ENCODE results near the gene HSD17B3.

Gene HSD17B3

DNA sequence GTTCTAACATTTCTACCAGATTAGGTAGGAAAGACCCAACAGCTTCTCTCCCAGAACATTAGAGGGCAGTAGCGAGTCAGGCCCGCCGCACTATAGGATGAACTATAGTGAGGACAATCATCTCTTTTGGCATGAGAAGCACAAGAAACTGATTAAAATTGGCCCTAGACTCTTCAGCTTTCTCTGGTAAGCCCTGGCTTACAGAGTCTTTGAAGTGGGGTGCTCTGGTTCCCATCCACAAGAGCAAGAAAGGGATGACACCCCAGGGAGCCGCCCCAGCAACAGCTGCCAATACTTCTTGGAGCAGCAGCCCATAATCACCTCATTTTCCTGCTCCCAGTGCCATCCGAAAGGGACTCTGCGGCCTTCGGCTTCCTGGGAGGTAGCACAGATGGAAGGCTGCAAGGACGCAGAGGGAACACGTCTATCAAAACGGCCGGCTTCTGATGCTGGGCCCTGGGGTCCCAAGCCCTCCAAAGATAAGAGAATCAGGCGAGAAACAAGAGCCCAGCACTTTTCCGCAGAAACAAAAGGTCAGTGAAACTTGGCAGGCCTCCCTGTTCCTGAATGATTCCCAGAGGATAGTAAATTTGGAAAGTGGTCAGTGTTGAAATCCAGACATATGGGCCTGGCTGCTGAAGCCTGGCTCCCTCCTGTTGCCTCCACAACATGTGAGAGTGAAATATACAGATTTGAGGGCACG lies 69.3 kb downstream of the HSD17B3 start:
- DNase-seq: no peak

DNA sequence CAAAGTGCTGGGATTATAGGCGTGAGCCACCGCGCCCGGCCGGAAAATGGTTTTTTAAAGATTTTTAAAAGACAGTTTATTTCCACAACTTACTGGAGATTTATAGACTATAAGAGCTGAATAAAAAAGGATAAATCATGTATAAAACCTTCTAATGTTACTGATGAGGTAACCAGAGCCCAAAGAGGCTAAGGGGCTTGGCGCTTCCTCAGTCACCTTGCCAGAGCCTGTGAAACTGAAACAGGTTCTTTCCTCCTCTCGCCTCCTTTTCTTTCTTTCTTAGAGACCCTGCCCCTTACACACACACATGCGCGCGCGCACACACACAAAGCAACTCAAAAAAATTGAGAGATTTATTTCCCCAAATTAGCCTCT lies 69.8 kb downstream of the HSD17B3 start:
- DNase-seq: no peak

DNA sequence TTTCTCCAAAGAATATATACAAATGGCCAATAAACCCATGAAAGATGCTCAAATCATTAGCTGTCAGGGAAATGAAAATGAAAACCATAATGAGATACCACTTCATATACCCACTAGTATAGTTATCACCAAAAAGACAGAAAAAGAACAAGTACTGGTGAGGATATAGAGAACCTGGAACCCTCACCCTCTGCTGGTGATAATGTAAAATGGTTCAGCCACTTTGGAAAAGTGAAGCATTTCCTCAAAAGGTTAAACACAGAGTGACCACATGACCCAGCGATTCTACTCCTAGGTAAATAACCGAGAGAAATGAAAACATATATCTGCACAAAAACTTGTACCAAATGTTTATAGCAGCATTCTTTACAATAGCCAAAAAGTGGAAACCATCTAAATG lies 72.0 kb downstream of the HSD17B3 start:
- DNase-seq: no peak

DNA sequence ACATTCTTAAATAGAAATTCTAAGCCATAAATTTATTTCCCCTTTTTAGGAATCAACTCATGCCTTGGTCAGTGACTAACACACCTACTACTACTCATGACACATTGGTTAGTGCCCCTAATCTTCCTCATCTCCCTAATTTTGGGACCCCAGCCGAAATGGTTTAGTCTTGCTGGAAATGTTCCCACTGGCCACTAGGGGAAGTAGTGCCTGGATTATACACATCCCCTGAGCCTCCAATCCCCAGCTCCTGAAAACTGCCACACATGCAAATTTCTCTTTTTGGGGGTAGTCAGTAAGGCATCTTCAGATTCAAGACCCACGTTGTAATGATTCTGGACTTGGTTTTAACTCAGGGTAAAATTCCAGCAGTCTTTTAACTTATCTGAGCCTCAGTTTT lies 79.8 kb downstream of the HSD17B3 start:
- DNase-seq: no peak

DNA sequence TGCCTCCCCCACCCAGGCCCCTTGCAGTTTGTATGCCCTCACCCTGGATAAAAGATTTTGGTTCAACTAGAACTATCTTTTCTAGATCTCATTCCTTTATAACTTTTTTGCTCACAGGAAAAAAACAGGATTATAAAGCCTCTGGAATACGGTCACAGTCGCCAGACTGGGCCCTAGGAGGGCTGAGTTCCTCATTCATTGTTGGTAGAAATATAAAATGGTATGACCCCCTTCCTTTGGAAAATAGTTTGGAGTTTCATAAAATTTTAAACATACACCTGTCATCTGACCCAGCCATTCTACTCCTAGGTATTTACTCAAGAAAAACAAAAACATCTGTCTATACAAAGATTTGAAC lies 82.1 kb downstream of the HSD17B3 start:
- no peak for DNase-seq

DNA sequence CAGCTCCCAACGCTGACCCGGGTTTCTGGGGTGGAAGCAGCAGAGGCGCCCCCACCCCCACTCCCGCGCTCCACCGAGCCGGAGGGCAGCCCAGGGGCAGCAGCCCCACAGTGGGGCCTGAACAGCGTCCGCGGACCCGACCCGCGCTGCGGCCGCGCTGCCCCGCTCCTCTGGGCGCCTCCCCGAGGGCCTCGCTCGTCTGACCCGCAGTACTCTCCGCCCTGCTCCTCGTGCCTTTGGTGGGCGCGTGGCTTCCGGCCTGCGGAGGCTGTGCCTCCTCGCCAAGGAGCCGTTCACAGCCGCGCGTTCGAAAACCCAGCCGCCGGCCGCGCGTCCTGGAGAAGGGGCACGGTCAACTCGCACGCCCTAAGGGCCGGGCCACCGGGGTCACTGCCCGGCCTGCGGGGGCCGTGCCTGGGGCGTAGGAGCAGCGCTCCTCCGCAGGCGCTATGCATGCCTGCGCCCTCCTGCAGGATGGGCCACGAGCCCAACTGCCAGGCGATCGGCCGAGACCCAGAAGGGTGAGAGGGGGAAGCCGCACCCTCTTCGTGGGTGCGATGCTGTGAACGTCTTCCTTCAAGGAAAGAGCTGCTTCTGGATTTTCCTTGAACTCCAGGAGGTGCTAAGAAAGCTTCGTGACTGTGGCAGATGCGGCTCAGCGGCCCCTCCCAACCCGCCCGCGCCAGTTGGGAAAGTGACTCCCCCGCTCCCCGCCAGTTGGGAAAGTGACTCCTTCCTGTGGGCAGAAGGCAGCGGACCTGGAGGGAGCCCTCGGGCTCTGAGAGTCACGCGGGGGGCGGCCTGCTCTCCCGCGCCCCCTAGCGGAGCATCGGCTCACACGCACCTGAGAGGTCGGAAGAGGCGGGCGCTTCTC lies 82.7 kb downstream of the HSD17B3 start:
- peak; percentile 22 for DNase-seq

DNA sequence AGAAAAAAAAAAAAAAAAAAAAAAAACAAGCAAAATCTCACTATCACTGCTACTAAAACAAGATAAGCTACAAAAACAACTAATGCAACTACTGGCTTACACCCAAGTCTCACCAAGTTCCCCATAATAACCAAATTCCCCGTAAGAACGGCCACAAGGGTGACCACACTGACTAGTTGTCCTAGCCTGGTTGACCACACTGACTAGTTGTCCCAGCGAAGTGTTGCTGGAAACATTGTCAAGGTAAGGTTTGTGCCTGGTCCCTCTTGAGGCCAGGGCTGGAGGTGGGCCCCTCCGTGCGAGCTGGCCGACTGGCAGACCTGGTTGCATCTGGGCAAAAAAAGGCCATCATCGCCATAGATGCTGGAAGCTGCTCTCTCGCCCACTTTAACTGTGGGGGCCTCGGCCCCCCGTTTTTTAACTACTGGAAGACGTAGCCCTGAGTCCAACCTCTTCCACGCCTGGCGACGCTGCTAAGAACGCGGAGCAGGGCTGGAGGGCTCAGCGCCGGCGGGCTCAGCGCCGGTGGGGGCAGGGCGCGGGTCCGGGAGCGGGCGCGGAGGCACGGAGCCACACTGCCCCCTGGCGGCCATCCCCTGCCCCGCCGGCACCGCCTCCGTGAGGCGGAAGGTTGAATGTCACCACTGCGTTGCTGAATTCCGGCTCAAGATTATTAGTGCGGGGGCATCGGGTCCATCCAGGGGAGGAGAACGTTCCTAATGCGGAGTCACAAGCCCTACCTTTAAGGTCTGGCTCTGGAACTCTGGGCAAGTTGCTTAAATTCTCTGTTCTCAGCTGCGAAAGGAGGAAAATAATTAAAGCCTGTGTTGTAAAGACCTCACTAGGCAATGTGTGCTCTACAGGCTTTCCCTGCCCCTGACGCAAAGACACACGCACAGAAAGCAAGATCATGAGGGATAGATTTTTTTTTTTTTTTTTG lies 84.0 kb downstream of the HSD17B3 start:
- peak; percentile 44 for DNase-seq

DNA sequence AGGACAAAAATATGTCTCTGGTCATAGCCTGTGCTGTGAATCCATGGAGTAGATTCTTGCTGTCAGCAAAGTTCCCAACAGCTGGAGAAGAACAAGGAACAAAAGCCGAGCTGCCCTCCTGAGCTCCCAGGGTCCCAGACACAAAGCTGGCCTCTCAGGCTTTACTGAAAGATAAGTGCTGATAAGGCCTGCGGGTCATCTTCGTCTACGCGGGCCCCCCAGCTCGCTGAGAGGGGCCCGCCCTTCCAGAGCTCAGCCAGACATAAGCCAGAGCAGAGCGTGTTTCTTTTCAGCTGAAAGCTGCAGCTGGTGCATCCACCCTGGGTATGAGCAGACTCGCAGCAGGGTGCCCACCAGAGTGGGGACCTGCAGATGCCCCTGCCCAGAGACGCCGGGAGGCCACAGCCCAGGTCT lies 84.7 kb downstream of the HSD17B3 start:
- no peak for DNase-seq

DNA sequence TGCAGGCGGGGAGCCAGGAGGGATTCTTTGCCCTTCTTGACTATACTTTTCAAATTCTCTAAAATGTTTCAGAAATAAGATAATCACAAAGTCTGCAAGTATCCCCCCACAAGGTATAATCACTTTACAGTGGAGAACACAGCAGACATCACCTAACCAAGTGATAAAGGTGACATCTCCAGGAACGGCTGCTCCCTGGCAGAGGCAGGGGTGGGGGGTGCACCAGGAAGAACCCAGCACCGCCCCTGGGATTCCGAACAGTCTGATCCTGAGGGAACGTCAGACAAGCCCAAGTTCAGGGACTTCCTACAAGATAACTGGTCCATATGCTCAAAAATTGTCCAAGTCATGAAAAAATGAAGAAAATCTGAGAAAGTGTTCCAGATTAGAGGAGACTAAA lies 85.4 kb downstream of the HSD17B3 start:
- DNase-seq: no peak

DNA sequence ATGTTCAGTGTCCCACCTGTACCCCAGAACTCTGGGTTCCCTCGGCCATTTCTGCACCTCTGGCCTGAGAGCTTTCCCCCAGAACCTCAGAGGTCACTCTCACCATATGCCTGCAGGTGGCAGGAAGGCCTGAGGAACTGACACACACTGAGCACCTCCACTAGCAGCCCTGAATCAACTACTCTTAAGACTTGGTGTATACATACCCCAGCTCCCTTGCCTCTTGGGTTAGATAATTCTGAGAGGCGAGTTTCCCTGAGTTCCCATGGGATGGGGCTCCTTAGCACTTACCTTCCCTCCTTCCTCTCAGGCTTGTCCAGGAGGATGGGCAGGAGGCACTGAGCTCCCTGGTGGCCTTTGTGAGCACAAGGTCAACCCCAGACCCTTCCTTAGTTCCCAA lies 86.1 kb downstream of the HSD17B3 start:
- no peak for DNase-seq

DNA sequence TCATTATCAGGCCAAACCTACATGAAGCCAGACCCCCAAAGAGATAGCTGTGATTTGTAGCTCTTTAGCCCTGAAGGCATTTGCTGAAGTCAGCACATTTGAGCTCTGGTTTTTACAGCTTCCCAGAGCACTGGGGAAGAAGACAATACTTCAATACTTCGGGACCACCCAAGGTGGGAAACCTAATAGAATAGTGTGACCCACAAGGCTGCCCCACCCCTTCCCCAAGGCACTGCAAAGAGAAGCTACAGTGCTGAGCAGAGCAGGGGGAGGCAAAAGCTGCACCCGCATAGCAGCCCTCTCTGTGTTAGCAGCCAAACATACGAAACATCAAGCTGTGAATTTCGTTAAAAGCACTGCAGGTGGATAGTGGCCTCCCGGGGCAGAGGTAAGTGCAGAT lies 87.3 kb downstream of the HSD17B3 start:
- no peak for DNase-seq

DNA sequence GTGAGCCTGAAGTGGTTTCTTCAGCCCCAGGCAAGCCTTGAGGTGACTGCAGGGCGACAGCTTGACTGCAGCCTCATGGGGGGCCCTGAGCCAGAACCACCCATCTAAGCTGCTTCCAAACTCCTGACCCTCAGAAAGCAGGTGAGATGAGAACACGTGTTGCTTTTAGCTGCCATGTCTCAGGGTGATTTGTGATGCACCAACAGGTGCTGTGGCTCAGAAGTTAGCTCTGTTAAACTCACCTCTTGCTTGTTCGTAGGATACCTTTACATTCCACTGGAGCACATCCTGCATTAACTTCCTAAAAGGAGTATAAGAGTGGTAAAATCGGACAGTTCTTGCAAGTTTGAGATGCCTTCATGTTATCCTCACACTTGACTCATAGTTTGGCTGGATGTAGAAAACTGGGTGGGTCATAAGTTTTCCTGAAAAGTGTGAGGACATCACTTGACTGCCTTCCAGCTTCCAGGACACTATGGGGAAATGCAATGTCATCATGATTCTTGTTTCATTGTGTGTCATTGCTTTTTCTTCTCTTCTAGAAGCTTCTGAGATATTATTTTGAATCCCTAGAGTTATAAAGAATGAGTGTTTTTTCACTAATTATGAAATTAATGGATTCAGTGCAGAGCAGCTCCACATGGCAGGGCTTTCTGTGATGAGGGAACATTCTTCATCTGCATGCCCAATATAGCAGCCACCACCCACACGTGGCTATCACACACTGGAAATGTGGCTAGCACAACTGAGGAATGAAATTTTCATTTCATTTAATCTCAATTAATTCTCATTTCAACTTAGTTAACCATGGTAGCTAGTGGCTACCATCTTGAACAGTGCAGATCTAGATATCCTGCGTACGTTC lies 92.3 kb downstream of the HSD17B3 start:
- no peak for DNase-seq

DNA sequence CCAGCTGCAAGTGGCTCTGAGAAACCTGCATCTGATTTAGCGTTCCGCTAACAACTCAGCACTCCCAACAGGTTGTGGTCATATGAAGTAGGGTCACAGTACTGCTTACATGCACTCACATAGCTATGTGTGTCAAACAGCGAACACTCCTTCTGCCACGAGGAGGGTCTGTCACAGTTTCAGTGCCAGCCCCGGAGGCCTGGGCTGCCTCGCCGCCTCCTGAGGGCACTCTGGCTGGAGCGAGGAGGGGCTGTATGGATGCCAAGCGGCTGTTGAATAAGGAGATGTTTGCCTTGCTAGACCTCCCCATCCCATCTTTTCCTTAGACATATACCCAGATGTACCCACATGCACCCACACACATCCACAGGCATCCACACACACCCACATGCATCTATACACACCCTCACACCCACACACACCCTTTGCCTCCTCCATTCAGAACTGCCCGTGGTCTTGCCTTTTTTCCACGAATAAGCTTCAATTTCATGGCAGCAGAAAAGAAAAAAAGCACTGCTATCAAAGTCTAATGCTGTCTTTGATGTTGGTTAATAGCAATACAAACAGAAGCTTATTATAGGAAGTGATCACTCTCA lies 95.7 kb downstream of the HSD17B3 start:
- DNase-seq: no peak

DNA sequence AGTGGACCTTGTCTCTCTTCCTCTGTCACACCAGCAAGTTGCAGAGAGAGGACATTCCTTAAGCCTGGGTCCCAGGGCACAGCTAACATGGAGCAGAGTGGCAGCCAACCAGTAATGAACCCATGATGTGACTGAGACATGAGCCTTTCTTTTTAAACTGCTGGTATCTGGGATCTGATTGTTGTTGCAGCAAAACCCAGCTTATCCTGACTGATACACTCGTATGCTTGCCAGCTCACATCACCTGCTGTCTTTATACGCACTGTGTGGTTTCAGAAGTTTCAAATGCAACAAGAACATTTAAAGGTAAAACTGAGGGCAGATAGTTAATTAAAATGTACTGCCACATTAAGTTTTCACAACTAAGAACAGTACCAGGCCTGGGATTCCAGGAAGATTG lies 97.1 kb downstream of the HSD17B3 start:
- DNase-seq: no peak

DNA sequence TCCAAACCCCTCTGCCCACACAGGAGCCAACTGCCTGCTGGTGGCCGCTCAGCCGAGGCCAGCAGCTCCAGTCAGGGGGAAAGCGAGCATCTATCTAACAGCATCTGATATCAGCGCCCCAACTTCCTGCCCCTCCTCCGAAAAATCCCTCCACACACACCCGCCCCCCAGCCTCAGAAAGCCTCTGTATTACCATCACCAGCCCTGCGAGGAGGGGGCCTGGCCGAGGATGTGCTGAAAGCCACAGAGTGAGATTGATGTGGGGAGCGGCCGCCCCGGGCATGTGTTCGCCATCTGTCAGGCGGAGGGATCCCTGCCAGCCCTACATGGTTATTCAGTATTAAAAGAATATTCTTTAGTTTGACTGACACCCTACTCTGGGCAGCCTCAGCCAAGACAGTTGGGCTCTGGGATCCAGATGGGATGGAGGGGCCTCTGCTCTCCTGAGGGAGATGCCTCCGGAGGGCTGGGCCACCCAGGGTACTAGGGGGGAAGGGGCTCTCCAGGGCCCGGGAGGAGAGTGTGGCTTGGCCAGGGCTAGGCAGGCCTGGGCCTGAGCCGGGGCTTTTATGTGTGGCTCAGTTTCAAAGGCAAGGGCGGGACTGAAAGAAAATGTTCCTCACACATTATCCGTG lies 98.0 kb downstream of the HSD17B3 start:
- peak; percentile 21 for DNase-seq

DNA sequence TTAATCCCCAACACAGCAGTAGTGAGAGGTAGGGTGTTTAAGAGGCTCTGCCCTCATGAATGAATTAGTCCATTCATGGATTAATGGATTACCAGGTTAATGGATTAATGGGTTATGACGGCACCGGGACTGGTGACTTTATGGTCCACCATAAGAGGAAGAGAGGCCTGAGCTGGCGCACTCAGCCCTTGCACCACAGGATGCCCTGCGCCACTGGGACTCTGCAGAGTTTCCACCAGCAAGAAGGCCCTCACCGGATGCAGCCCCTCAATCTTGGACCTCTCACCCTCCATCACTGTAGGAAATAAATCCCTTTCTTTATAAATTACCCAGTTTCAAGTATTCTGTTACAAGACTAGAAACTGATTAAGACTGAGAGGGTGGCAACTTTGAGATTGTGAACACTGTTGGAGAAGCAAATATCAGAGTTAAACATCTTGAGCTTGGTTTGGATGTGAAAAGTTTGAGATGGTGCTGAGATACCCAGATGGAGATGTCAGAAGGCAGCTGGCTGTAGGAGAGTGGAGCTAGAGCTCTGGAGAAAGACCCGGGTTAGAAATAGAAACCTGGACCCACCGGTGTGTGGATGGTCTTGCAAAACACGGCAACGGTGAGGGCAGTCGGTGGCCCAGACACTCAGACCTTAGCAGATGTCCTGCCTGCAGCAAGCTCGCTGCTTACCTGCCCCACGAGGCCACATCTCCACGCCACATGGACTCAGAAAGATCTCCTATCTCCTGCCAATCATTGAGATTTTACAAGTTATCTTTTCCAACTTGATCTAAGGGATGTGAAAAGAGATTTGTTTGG lies 98.8 kb downstream of the HSD17B3 start:
- DNase-seq: no peak

DNA sequence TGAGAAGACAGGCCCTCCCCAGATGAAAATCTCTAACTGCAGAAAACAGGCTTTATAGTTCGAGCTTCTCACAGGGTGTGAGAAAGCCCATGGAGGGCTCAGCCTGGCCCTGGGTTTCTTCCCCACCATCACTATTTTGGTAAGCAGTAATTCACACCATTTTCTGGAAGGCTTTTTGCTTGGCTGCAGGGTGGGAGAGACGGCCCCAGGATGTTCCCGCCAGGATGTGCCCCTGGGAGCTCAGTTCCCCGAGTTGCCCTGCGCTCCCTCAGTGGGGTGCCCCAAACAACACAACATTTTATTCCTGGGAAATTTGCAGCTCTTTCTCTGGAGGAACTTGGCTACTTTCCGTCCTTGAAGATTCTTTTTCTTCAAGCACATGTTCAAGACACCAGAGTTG lies 100.8 kb downstream of the HSD17B3 start:
- DNase-seq: no peak

DNA sequence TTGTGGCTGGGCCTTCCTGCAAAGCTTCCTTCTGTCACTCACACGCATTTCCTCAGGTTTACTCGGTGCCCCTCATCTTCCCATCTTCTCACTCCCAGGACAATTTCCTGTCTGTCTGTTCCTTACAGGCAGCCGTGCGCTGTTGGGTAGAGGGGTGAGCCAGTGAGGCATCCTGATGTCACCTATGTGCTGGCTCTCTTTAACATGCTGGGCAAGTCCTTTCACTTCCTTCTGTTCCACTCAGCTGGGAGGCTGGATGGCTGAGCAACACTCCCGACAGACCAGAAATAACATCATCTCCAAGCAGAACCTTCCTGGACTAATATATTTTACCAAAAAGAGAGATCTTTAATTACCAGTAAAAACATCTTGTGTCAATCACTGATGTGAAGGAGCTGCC lies 103.0 kb downstream of the HSD17B3 start:
- no peak for DNase-seq

DNA sequence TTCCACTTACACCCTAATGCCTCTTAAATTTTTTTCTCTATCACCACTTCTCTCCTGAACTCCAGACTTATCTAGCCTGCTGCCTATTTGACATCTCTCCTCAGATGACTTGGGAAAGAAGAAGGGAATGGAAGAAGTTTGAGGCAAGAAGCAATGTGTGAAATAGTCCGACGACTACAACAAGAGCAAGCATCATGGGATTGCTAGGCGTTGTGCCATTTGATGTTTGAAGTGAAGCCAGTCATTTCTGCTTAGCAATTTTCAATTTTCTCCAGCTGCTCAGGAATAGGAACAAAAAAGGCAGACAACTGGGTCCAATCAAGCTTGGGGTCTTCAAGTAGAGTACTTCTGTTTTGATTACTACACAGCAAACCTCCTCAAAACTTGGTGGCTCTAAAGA lies 106.4 kb downstream of the HSD17B3 start:
- no peak for DNase-seq

DNA sequence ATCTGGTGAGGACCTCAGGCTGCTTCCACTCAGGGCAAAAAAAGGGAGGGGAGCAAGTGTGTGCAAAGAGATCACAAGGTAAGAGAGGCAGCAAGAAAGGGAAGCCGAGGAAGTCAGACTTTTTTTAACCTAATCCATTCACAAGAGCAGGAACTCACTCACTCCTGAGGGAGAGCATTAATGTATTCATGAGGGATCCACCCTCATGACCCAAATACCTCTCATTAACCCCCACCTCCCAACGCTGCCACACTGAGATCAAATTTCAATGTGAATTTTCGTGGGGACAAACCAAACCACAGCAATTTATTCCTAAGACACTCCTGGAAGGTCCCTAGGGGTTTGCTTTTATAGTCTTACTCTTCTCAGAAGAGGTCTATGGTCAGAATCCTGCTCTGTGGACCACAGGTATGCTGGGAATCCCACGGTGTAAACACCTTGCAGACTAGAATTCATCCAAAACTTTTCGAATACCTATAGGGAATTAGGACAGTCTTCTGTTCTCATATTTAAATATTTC lies 108.7 kb downstream of the HSD17B3 start:
- DNase-seq: no peak
